PC-3 (cell line): ENCODE results near the gene KCNIP4.

ENCODE experiments used
- EZH2 ChIP-seq: fragments of 300-600 bp; sonication (generic); IDR thresholded peaks from one replicate; pipeline ENCODE4 v1.6.1; 2017; ENCODE audit warnings: antibody characterized with exemption, mild to moderate bottlenecking, low read length; ENCODE audit not compliant: unreplicated experiment
- TF ChIP-seq, protein P1 (sequence below): fragments of 300-600 bp; sonication (generic); conservative IDR thresholded peaks from 2 replicates; pipeline ENCODE4 v1.5.1; 2017; ENCODE audit warnings: antibody characterized with exemption, low read depth, mild to moderate bottlenecking, low read length

DNA sequence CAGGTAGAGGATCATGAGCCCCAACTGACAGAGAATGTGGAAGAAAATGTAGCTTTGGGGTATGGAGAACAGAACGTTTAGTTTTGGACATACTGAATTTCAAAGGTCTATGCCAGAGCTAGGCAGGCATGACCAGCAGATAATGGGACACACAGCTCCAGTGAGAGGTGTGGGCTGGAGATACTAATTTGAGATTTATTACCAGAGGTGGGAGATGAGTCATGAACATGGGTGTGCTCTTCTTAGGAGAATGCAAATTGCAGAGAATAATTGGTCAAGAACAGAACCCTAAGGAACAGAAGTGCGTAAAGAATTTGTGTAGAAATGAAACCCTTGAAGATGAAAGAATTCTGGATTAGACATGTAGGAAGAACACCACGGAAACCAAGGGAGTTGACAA is 1123.1 kb downstream of the KCNIP4 start:
- TF ChIP-seq, protein P1, sequence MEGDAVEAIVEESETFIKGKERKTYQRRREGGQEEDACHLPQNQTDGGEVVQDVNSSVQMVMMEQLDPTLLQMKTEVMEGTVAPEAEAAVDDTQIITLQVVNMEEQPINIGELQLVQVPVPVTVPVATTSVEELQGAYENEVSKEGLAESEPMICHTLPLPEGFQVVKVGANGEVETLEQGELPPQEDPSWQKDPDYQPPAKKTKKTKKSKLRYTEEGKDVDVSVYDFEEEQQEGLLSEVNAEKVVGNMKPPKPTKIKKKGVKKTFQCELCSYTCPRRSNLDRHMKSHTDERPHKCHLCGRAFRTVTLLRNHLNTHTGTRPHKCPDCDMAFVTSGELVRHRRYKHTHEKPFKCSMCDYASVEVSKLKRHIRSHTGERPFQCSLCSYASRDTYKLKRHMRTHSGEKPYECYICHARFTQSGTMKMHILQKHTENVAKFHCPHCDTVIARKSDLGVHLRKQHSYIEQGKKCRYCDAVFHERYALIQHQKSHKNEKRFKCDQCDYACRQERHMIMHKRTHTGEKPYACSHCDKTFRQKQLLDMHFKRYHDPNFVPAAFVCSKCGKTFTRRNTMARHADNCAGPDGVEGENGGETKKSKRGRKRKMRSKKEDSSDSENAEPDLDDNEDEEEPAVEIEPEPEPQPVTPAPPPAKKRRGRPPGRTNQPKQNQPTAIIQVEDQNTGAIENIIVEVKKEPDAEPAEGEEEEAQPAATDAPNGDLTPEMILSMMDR: no peak
- TF ChIP-seq EZH2: no peak
